Activated naive CD8-positive, alpha-beta T cell treated with anti-CD3 and anti-CD28 coated beads for 36 hours (primary cell): ENCODE measurements around the gene CDC34. TPM values are rescaled to one million over a fixed set of nuclear protein-coding genes. Genes with fewer than 3 reads are reported as not detected.

Experiments
- DNase-seq: peaks from one replicate; pipeline ENCODE4 v3.0.0; 2021
- H3K27ac Mint-ChIP-seq: one replicate; pipeline ENCODE4 v1.8.0; 2022; ENCODE audit warnings: mild to moderate bottlenecking, moderate library complexity, mixed read lengths
- H3K27me3 Mint-ChIP-seq: one replicate; pipeline ENCODE4 v1.8.0; 2022; ENCODE audit warnings: mild to moderate bottlenecking, mixed read lengths
- H3K36me3 Mint-ChIP-seq: one replicate; pipeline ENCODE4 v1.8.0; 2021; ENCODE audit warnings: mild to moderate bottlenecking, mixed read lengths
- H3K4me1 Mint-ChIP-seq: one replicate; pipeline ENCODE4 v1.8.0; 2021; ENCODE audit warnings: mixed read lengths
- H3K4me3 Mint-ChIP-seq: one replicate; pipeline ENCODE4 v1.8.0; 2022; ENCODE audit warnings: mild to moderate bottlenecking, moderate library complexity, mixed read lengths
- H3K9me3 Mint-ChIP-seq: one replicate; pipeline ENCODE4 v1.8.0; 2022; ENCODE audit warnings: mixed read lengths
- total RNA-seq, 2 experiments: library from RNA; stranded (reverse); gene quantifications; one replicate each; pipeline ENCODE4 v1.2.3, GENCODE V29; 2021

CDC34 gene
- total RNA-seq, 2 experiments from 2014 or later: 46.5 to 48.8 TPM

- Mint-ChIP-seq H3K9me3 (no peaks in the 10 kb centered on the region), H3K36me3 (no peaks in the 10 kb centered on the region), H3K27ac (no peak overlapping the region), H3K4me1 (peaks cover 4% of the 10 kb centered on the region), H3K27me3 (peaks cover 38% of the 10 kb centered on the region), H3K4me3 (no peak overlapping the region)
- DNase-seq: no peak
Measured at GRCh38 chr19:494171-495080, 37.1 kb upstream of the CDC34 start.

- H3K36me3 Mint-ChIP-seq: no peaks in the 10 kb centered on the region
- no peak overlapping the region for H3K4me3 Mint-ChIP-seq
- no peak overlapping the region for H3K27ac Mint-ChIP-seq
- H3K9me3 Mint-ChIP-seq: no peaks in the 10 kb centered on the region
- H3K27me3 Mint-ChIP-seq: peaks cover 41% of the 10 kb centered on the region
- H3K4me1 Mint-ChIP-seq: peaks cover 4% of the 10 kb centered on the region
- DNase-seq: no peak
Measured at GRCh38 chr19:495081-495401, 36.5 kb upstream of the CDC34 start.

- H3K27me3 Mint-ChIP-seq: peaks cover 41% of the 10 kb centered on the region
- no peaks in the 10 kb centered on the region for H3K36me3 Mint-ChIP-seq
- peak; percentile 73 for DNase-seq
- no peak overlapping the region for H3K27ac Mint-ChIP-seq
- no peak overlapping the region for H3K4me3 Mint-ChIP-seq
- no peaks in the 10 kb centered on the region for H3K9me3 Mint-ChIP-seq
- peaks cover 4% of the 10 kb centered on the region for H3K4me1 Mint-ChIP-seq
Measured at GRCh38 chr19:495402-496111, 36.0 kb upstream of the CDC34 start.

- H3K36me3 Mint-ChIP-seq: no peaks in the 10 kb centered on the region
- DNase-seq: no peak
- no peak within 1 kb of the TSS for H3K27ac Mint-ChIP-seq
- H3K9me3 Mint-ChIP-seq: no peaks in the 10 kb centered on the region
- H3K27me3 Mint-ChIP-seq: peaks cover 41% of the 10 kb centered on the region
- peaks cover 4% of the 10 kb centered on the region for H3K4me1 Mint-ChIP-seq
- no peak within 1 kb of the TSS for H3K4me3 Mint-ChIP-seq
Measured at GRCh38 chr19:496112-496665, 35.4 kb upstream of the CDC34 start, which contains the start of gene MADCAM1. Gene MADCAM1 (plus strand): TSS chr19:496486. CDS start chr19:496500, 14 bp downstream.

- no peak for DNase-seq
- Mint-ChIP-seq H3K4me3 (no peak overlapping the region), H3K9me3 (no peaks in the 10 kb centered on the region), H3K36me3 (no peaks in the 10 kb centered on the region), H3K27ac (no peak overlapping the region), H3K27me3 (peaks cover 41% of the 10 kb centered on the region), H3K4me1 (peaks cover 4% of the 10 kb centered on the region)
Measured at GRCh38 chr19:496986-497385, 34.6 kb upstream of the CDC34 start.

GRCh38 chr19:497491-497868 is 34.1 kb upstream of the CDC34 start:
- no peaks in the 10 kb centered on the region for H3K36me3 Mint-ChIP-seq
- peaks cover 41% of the 10 kb centered on the region for H3K27me3 Mint-ChIP-seq
- peaks cover 6% of the 10 kb centered on the region for H3K4me1 Mint-ChIP-seq
- no peak overlapping the region for H3K4me3 Mint-ChIP-seq
- H3K27ac Mint-ChIP-seq: no peak overlapping the region
- no peaks in the 10 kb centered on the region for H3K9me3 Mint-ChIP-seq
- DNase-seq: no peak

- peaks cover 9% of the 10 kb centered on the region for H3K4me1 Mint-ChIP-seq
- H3K27me3 Mint-ChIP-seq: peaks cover 41% of the 10 kb centered on the region
- H3K27ac Mint-ChIP-seq: no peak overlapping the region
- no peaks in the 10 kb centered on the region for H3K9me3 Mint-ChIP-seq
- H3K36me3 Mint-ChIP-seq: no peaks in the 10 kb centered on the region
- no peak for DNase-seq
- H3K4me3 Mint-ChIP-seq: no peak overlapping the region
Measured at GRCh38 chr19:497869-498510, 33.6 kb upstream of the CDC34 start.

- Mint-ChIP-seq H3K27me3 (peaks cover 40% of the 10 kb centered on the region), H3K4me1 (peaks cover 9% of the 10 kb centered on the region), H3K4me3 (no peak overlapping the region), H3K36me3 (no peaks in the 10 kb centered on the region), H3K27ac (no peak overlapping the region), H3K9me3 (no peaks in the 10 kb centered on the region)
- no peak for DNase-seq
Measured at GRCh38 chr19:498511-498891, 33.1 kb upstream of the CDC34 start.

- H3K27me3 Mint-ChIP-seq: peaks cover 36% of the 10 kb centered on the region
- no peak overlapping the region for H3K4me3 Mint-ChIP-seq
- no peak overlapping the region for H3K27ac Mint-ChIP-seq
- H3K36me3 Mint-ChIP-seq: no peaks in the 10 kb centered on the region
- no peak for DNase-seq
- no peaks in the 10 kb centered on the region for H3K9me3 Mint-ChIP-seq
- H3K4me1 Mint-ChIP-seq: peaks cover 9% of the 10 kb centered on the region
Measured at GRCh38 chr19:498977-499623, 32.5 kb upstream of the CDC34 start.

GRCh38 chr19:501646-502045 is 29.9 kb upstream of the CDC34 start:
- Mint-ChIP-seq H3K36me3 (no peaks in the 10 kb centered on the region), H3K27ac (no peak overlapping the region), H3K4me3 (no peak overlapping the region), H3K27me3 (peaks cover 16% of the 10 kb centered on the region), H3K9me3 (no peaks in the 10 kb centered on the region), H3K4me1 (peaks cover 7% of the 10 kb centered on the region)
- DNase-seq: no peak

GRCh38 chr19:504616-505015 is 26.9 kb upstream of the CDC34 start:
- no peaks in the 10 kb centered on the region for H3K9me3 Mint-ChIP-seq
- H3K27ac Mint-ChIP-seq: no peak overlapping the region
- peaks cover under 1% of the 10 kb centered on the region for H3K27me3 Mint-ChIP-seq
- H3K4me3 Mint-ChIP-seq: no peak overlapping the region
- H3K4me1 Mint-ChIP-seq: peaks cover 21% of the 10 kb centered on the region
- peaks cover 9% of the 10 kb centered on the region for H3K36me3 Mint-ChIP-seq
- DNase-seq: no peak

- no peaks in the 10 kb centered on the region for H3K9me3 Mint-ChIP-seq
- peaks cover 12% of the 10 kb centered on the region for H3K36me3 Mint-ChIP-seq
- peak overlapping the region; percentile 98 for H3K27ac Mint-ChIP-seq
- peaks cover 34% of the 10 kb centered on the region for H3K4me1 Mint-ChIP-seq
- H3K27me3 Mint-ChIP-seq: peaks cover 3% of the 10 kb centered on the region
- DNase-seq: peak; percentile 92
- peak overlapping the region; percentile 92 for H3K4me3 Mint-ChIP-seq
Measured at GRCh38 chr19:506404-507285, 24.9 kb upstream of the CDC34 start.

GRCh38 chr19:507286-508203 is 24.0 kb upstream of the CDC34 start, which contains the start of gene TPGS1:
Gene TPGS1 (plus strand): TSS chr19:507497. CDS start chr19:507507, 10 bp downstream.
- Mint-ChIP-seq H3K9me3 (no peaks in the 10 kb centered on the region), H3K4me3 (peak within 1 kb of the TSS; percentile 92)
- DNase-seq: peak; percentile 88

More at GRCh38 chr19:507286-508203, 24.0 kb upstream of the CDC34 start, which contains the start of gene TPGS1:
- H3K4me1 Mint-ChIP-seq: peaks cover 33% of the 10 kb centered on the region
- peak within 1 kb of the TSS; percentile 98 for H3K27ac Mint-ChIP-seq
- peaks cover 12% of the 10 kb centered on the region for H3K36me3 Mint-ChIP-seq
- H3K27me3 Mint-ChIP-seq: peaks cover 3% of the 10 kb centered on the region
